ENCODE measurements around the gene KIRREL3.

Gene KIRREL3

DNA sequence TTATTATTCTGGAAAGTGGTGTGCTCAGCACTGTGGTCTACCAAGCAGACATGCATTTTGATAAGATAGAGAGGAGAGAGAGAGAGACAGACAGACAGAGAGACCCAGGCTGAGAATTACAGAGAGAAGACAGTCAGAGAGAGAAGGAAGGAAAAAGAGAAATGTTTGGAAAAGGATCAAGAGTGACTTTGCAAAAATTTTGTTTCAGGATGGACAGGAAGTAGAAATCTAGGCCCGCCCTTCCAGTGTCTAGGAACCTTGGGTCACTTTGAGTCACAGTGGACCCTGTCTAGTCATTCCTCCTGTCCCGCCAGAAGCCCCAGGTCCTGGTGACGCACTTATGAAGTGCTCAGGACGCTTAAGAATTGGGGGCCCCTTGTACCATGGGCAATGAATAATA, 478.4 kb downstream of the KIRREL3 start:
- DNase-seq: no peak

- DNase-seq: no peak
Observed at GRCh38 chr11:126521196-126521595, 479.4 kb downstream of the KIRREL3 start.

GRCh38 chr11:126519764-126520734, 480.5 kb downstream of the KIRREL3 start:
- DNase-seq: no peak

DNA sequence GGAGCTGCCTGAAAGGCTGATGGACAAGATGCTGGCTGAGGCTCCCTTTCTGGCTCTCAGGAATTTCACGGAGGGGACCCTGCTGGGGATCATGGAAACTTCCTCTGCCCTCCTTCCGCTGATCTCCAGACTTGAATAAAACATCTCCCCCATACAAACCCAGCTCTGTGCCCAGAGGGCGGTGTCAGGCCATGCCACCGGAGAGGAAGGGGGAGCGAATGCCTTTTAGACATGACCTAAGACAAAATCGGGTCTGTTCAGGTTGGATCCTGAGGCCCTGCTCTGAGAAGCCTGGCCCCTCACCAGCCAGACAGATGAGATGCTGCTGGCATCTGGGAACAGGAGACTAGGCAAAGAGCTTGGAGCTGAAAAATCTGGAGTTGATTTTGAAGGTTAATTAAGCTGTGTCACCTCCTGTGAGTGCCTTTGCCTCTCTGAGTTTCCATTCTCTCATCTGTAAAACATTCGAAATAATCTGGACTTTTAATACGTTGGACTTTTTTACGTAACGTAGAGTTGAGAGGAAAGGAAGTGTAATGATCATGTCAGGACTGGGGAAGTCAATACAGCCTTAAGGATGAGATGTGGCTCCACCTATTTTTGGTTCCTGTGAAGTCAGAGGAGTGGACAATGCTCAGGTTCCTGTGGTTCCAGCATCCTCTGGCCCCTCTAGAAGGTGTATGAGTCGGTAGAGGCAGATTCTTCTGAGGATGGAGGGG, 481.4 kb downstream of the KIRREL3 start:
- no peak for DNase-seq

- DNase-seq: no peak
Observed at GRCh38 chr11:126518071-126518971, 482.2 kb downstream of the KIRREL3 start.

DNA sequence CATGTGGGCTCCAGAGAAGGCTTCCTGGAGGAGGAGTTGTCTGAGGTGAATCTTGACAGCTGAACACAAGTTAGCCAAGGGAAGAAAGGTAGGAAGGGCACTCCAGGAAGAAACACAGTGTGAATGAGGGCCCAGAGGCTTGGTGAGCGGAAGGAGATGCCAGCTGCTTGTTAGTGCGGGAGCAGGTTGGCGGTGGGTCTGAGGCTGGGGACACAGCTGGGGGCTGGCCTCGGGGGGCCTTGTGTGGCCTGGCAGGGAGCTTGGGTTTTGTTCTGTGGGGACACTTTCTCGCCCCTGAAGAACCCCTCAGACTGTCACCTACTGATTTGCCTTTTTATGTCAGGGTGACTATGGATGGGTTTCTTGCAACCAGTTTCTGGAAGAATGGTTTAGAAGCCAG, 485.1 kb downstream of the KIRREL3 start:
- DNase-seq: no peak

GRCh38 chr11:126514061-126514693, 486.4 kb downstream of the KIRREL3 start:
- DNase-seq: no peak

- DNase-seq: no peak
Observed at GRCh38 chr11:126512741-126513715, 487.5 kb downstream of the KIRREL3 start.

- no peak for DNase-seq
Observed at GRCh38 chr11:126512251-126512650, 488.3 kb downstream of the KIRREL3 start.

- no peak for DNase-seq
Observed at GRCh38 chr11:126511475-126512115, 489.0 kb downstream of the KIRREL3 start.

DNA sequence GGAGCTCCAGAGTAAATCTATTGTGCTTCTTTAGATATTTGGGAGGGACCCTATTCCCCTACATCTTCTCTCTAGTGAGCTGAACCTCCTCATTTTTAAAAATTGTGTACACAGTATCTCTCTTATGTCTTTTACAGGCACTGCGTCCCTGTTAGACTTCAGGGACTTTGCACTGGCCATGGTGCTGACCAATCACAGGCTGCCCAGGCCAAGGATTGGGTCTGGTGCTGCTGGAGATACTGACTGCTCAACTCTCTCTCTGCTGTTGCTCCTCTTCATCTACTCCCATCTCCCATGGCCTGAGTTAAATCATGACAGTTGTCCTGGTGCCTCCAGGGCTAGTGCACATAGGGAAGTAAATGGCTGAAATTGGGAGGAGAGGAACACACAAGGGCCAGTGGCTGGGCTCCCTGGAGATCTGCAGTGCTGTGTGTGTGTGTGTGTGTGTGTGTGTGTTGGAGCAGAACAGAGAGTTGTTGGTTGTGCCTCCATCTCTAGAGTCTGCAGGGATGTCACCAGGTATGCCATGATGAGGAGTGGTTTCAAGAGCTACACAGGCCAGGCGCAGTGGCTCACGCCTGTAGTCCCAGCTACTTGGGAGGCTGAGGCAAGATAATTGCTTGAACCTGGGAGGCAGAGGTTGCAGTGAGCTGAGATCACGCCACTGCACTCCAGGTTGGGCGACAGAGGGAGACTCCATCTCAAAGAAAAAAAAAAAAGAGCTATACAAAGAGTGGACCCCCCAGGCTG, 489.8 kb downstream of the KIRREL3 start:
- no peak for DNase-seq

DNA sequence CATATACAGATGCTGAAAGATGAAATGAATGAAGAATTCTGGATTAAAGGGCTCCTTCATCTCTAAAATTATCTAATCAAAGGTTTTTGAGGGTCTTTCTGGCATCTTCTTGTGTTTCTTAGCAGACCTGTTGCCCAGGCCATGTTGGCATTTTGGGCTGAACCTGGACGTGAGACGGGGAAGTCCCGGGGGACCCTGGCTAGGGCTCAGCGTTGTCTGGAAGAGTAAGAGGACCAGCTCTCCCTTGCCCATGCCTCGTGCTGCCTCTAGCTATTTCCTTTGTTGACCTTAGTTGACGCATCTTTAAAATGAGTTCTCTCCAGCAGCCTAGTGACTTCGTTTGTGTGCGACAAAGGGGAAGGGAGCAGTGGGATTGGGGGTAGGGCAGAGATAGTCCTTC, 492.9 kb downstream of the KIRREL3 start:
- DNase-seq: no peak

DNA sequence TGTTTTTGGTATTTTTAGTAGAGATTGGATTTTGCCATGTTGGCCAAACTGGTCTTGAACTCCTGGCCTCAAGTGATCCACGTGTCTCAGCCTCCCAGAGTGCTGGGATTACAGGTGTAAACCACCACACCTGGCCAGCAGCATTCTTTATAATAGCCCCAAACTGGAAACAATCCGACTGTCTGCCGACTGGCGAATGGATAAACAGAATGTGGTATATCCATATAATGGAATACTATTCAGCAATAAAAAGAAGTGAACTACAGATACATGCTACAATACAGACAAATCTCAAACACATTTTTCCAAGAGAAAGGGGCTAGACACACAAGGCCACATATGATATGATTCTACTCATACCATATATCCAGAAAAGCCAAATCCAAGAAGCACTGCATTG, 493.8 kb downstream of the KIRREL3 start:
- DNase-seq: no peak

GRCh38 chr11:126502982-126503381, 497.6 kb downstream of the KIRREL3 start:
- no peak for DNase-seq

DNA sequence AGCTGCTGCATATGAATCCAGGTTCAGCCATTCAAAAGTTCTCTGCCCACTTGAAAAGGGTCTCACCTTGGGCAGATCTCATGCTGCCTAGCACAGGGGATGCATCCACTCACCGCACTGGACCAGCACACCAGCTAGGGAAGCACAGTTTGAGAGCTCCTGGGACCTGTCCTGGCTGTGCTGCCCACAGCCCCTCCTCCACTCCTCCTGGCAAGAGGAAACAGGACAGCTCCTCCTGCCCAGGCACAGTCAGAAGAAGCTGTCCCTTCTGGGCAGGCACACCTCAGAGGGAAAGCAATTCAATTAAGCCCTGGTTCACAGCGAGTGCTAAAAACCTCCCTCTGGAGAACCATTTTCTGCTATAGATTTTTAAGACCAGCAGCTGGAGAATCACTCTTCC, 498.4 kb downstream of the KIRREL3 start:
- DNase-seq: no peak

GRCh38 chr11:126501641-126502040, 498.9 kb downstream of the KIRREL3 start:
- DNase-seq: no peak

- no peak for DNase-seq
Observed at GRCh38 chr11:126500981-126501380, 499.6 kb downstream of the KIRREL3 start.

DNA sequence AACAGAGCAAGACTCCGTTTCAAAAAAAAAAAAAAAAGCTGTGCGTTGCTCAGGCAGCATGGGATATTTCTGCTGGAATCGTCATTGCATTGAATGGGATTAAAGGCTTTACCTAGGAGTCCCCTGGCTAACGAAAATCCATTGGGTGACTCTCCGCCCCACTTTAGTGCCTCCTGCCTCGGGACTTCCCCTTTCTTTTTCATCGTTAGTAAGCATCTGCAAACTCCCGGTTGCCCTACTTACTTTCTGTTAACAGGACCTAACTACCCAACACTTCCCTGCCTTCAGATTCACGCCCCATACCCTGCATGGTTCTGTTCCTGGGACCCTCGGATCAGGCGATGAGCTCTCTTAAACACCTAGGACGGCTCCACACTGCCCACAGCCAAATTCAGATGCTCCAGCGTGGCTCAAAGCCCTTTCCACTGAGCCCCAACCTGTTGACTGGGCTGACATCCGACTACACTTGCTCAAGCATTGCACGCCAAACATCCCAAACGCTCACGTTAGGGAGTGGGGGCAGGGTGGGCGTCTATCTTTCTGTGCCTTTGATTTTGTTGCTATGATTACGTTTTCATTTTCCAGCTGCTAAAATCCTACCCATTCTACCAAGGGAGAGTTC, 501.3 kb downstream of the KIRREL3 start:
- DNase-seq: no peak

DNA sequence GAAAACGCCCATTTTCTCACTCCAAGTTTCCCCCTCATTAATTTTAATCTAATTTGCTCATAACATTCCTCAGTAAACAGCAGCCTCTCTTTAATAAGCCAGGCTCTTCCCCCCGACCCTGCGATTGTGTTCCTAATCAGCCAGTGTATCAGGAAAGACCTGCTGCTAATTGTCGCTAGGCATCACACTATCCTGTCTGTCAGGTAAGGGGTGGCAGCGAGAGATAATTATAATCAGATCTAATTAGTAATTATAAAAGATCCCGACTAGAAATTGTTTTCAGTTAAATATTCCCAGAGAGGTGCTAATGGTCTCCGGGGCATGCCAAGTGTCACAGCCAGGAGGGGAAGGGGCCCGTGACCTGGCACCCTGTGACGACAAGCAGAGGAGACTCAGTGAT, 502.3 kb downstream of the KIRREL3 start:
- DNase-seq: no peak

Measured in stimulated activated naive CD4-positive, alpha-beta T cell (primary cell).